Limb (tissue), 2 donors: ENCODE results near the gene CEACAM16.

ENCODE experiments used
- DNase-seq, 2 donors: peaks; one replicate each; pipeline ENCODE4 v3.0.0-alpha.2; 2016; ENCODE audit errors: extremely low spot score in 2 of 2

Gene CEACAM16

GRCh38 chr19:44745887-44746600 lies 47.1 kb downstream of the CEACAM16 start:
- no peak for DNase-seq

DNA sequence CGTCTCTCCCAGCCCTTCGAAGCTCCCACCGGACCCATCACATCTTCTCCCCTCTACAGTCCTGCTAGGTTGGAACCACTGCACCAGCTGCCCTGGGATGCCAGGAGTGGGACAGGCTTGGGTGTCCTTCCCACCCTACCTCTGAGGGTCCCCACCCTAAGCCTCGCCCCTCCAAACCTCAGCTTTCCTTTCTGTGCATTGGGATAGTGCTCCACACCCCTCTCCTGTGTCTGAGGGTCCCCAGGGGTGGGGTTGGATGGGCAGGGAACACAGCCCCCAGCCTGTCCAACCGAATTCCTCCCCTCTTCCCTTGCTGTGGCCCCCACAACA lies 47.6 kb downstream of the CEACAM16 start:
- no peak for DNase-seq

- peak; percentile 79 to 84 for DNase-seq
Observed at GRCh38 chr19:44746946-44747738, 48.2 kb downstream of the CEACAM16 start.

- DNase-seq, result peak in 1 of 2 donors; percentile 62
Observed at GRCh38 chr19:44747739-44748425, 48.9 kb downstream of the CEACAM16 start.

- no peak for DNase-seq
Observed at GRCh38 chr19:44748426-44749254, 49.7 kb downstream of the CEACAM16 start, which contains the start of gene BCL3. Gene BCL3 (plus strand): TSS chr19:44748708. CDS start chr19:44748791, 83 bp downstream.

DNA sequence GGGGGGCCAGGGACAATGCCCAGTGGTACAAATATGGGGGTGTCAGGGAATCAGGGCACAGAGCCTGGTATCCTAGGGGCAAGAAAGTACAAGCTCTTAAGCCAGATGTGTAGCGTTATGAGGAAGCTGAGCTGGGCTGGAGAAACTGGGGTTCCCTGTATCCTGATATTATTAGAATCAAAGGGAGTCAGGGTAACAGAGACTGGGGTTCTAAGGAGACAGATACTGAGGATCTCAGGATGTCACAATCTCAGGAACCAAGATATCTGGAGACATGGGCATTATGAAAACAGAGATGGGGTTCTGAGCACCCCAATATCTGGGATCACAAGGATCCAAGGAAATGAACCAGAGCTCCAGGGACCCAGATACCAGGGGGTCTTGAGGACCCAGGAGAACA lies 50.3 kb downstream of the CEACAM16 start:
- no peak for DNase-seq

- no peak for DNase-seq
Observed at GRCh38 chr19:44749994-44750393, 51.0 kb downstream of the CEACAM16 start.

DNA sequence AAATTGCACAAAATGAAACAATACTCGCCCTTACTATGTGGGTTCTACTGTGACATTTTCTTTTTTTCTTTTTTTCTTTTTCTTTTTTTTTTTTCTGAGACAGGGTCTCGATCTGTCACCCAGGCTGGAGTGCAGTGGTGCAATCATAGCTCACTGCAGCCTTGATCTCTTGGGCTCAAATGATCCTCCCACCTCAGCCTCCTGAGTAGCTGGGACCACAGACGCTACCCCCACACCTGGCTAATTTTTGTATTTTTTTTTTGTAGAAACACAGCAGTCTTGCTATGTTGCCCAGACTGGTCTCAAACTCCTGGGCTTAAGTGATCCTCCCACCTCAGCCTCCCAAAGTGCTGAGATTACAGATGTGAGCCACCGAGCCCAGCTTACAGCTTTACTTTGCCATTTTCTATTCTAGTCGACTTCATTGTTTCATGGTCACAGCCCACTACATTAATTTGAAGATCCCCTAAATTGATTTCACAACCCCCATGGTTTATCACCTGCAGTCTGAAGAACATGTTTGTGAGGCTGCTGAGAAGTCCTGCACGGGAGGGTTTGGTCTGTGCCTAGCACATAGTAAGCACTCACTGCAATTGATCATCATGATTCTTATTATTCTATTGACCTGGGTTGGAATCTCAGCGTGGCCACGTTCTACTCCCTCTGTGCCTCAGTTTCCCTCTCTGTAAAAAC lies 53.3 kb downstream of the CEACAM16 start:
- no peak for DNase-seq

GRCh38 chr19:44752816-44753625 lies 54.1 kb downstream of the CEACAM16 start:
- peak; percentile 77 to 85 for DNase-seq

GRCh38 chr19:44753626-44753931 lies 54.6 kb downstream of the CEACAM16 start:
- no peak for DNase-seq

DNA sequence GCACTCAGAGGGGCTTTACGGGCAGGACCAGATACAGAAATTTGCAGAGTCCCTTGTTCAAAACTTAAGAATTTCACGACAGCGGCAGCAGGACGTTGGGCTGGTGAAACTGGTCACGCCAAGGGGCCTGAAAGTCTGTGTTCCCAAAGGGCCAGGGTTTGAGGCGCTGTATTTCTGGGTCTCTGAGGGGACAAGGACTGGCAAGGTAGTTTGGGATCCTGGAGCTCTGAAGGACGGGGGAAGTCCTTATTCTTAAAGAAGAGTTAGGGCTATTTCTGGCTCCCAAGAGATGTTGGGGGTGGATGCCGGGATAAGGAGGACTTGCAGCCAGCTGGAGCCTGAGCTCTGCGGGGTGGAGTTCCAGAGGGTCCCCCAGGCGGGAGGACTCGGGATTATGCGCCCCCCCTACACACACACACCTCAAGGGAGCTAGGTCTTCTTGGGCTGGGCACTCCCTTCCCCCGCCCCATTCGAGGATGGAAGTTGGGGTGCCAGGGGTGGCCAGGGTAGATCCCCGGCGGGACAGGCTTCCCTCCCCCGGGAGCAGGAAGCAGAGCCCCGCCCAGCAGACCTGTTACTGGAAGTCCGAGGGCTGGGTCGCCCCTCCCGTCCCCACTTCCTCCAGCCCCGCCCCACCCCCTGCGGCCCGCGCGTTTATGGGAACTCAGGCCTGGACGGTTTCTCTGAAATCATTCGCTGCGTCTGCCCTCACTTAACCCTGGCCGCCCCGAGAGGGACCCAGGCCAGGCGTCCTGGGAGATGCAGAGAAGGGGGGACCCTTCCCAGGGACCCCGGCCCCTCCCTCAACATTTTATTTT lies 55.2 kb downstream of the CEACAM16 start:
- peak in 1 of 2 donors; percentile 77 for DNase-seq

DNA sequence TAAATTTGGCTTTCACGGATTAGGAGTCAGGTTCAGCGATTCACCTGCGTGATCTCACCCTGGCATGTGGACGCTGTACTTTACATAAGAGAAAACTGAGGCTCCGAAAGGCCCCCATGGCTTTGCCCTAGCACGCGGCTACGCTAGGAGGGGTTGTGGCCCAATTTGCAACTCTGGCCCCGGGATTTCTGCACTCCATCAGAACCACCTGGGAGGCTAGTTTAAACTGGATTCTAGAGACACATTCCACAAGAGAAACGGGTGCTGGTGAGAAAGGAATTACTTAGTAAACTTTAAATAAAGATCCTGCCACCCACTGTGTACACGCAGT lies 55.8 kb downstream of the CEACAM16 start:
- no peak for DNase-seq

GRCh38 chr19:44755219-44755618 lies 56.3 kb downstream of the CEACAM16 start:
- DNase-seq, result no peak

GRCh38 chr19:44756089-44756562 lies 57.2 kb downstream of the CEACAM16 start:
- no peak for DNase-seq

- DNase-seq, result peak; percentile 47 to 77
Observed at GRCh38 chr19:44757057-44757734, 58.2 kb downstream of the CEACAM16 start.

DNA sequence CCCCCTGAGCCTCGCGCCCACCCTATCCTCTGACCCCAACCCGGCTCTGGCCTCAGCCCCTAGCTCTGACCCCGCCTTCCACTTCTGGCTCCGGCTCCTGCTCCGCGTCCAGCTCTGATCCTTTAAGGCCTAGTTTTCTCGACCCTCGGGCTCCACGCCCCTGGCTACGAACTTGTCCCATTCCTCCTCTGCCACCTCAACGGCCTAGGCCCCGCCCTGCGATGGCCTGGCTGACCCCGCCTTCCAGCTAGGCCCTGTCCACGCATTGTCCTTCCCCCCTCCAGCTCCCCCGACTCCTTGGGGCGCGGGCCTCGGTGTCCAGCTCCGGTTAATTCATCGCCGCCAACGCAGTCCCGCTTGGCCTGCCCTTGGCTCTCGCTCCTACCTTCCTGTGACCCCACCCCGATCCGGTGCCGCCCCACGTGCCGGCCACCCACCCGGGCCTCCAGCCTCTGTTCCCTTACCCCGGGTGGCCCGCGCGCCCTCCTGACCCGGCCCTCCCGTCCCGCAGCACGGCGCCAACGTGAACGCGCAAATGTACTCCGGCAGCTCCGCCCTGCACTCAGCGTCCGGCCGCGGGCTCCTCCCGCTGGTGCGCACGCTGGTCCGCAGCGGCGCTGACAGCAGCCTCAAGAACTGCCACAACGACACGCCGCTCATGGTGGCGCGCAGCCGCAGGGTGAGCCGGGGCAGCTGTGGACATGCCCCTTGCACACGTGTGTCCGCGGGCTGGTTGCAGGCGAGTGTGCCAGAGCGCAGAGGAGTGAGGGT lies 59.0 kb downstream of the CEACAM16 start:
- peak; percentile 62 to 70 for DNase-seq

GRCh38 chr19:44758596-44758995 lies 59.6 kb downstream of the CEACAM16 start:
- peak in 1 of 2 donors; percentile 39 for DNase-seq
